ENCODE results near the gene SLC17A1.

DNA sequence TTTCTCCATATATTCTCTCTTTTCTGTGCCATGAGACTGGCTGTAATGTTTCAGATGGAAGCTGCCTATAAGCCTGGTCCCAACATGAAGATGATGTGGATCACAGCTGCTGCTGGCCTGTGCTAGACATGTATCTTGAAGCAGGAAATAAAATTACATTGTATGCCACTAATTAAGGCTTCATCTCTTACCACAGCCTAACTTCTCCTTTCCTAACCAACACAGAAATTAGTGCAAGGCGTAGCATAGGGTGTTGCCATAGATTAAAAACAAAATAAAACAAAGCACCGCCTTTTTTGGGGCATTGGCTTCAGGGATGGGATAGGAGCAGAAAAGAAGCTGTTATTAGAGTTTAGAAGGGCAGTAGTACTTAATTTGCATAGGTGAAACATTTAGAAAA, 82.0 kb downstream of the SLC17A1 start:
- TF ChIP-seq, protein P1, sequence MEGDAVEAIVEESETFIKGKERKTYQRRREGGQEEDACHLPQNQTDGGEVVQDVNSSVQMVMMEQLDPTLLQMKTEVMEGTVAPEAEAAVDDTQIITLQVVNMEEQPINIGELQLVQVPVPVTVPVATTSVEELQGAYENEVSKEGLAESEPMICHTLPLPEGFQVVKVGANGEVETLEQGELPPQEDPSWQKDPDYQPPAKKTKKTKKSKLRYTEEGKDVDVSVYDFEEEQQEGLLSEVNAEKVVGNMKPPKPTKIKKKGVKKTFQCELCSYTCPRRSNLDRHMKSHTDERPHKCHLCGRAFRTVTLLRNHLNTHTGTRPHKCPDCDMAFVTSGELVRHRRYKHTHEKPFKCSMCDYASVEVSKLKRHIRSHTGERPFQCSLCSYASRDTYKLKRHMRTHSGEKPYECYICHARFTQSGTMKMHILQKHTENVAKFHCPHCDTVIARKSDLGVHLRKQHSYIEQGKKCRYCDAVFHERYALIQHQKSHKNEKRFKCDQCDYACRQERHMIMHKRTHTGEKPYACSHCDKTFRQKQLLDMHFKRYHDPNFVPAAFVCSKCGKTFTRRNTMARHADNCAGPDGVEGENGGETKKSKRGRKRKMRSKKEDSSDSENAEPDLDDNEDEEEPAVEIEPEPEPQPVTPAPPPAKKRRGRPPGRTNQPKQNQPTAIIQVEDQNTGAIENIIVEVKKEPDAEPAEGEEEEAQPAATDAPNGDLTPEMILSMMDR (IDR thresholded peaks at IDR 0.05), result no peak
- TF ChIP-seq POLR2A (IDR thresholded peaks at IDR 0.05), result no peak
